ENCODE measurements around the gene PRKCE. TPM values are rescaled to one million over a fixed set of nuclear protein-coding genes. Genes with fewer than 3 reads are reported as not detected.

PRKCE gene
- total and polyA plus RNA-seq, 2 of the 8 experiments (the other 6 are each of a cell fraction or from before 2014, with no cell fraction given): 0.54 to 2.1 TPM

- TF ChIP-seq CTCF (IDR thresholded peaks at IDR 0.05; ENCODE audit: control extremely low read depth in 1 of 3, insufficient read depth in 1 of 3, low read depth in 1 of 3, low read length in 3 of 3): no peak
Observed at GRCh38 chr2:45851576-45852304, 200.3 kb downstream of the PRKCE start (continued).
